ENCODE data around the gene UBP1.

UBP1 gene

GRCh38 chr3:33438284-33438668, 1.9 kb downstream of the UBP1 start:
- no peaks in the 10 kb centered on the region for H3K9me3 ChIP-seq (ENCODE audit: control insufficient read depth, insufficient read depth, low read depth, low read length)
- H3K4me3 ChIP-seq (ENCODE audit: low read depth, low read length): peak overlapping the region; percentile 90
- TF ChIP-seq PRDM1 (tag by site-specific recombination; IDR thresholded peaks at IDR 0.05) (peak; percentile 87), ATF2 (tag by site-specific recombination; IDR thresholded peaks at IDR 0.05; ENCODE audit: low read depth) (no peak), ZNF449 (tag by site-specific recombination; IDR thresholded peaks at IDR 0.05) (peak; percentile 28; the same call in 1 of the 2 replicates), ZNF248 (tag by site-specific recombination; IDR thresholded peaks at IDR 0.05) (no peak), ZNF658 (tag by site-specific recombination; IDR thresholded peaks at IDR 0.05) (no peak), ZNF26 (tag by site-specific recombination; IDR thresholded peaks at IDR 0.05) (no peak), HOXA7 (CRISPR knock-in tag; IDR thresholded peaks at IDR 0.05; ENCODE audit: borderline replicate concordance) (no peak), ZNF555 (tag by site-specific recombination; conservative IDR thresholded peaks at IDR 0.05) (no peak), BCL11A (tag by site-specific recombination; IDR thresholded peaks at IDR 0.05; ENCODE audit: low read depth) (no peak), ZNF112 (tag by site-specific recombination; IDR thresholded peaks at IDR 0.05) (no peak)
- no peak overlapping the region for H3K27ac ChIP-seq (ENCODE audit: extremely low read depth, low read depth, low read length)
- no peaks in the 10 kb centered on the region for H3K36me3 ChIP-seq (ENCODE audit: control insufficient read depth in 2 of 2, insufficient read depth in 1 of 2, low read length in 2 of 2)
- ChIA-PET CTCF (interaction anchor here (0.5 to 1.6 kb wide), 3 partner anchors 65 to 349 kb away, joined by 3 to 4 read pairs (median 3); no protein-coding TSS in a partner anchor), POLR2A (interaction anchor here (0.7 to 1.9 kb wide), 2 partner anchors 9 to 360 kb away, joined by 3 to 4 read pairs; partner anchors contain the start of gene PDCD6IP)
- peaks cover 8% of the 10 kb centered on the region for H3K4me1 ChIP-seq (ENCODE audit: control insufficient read depth, insufficient read depth, low read length)

- Histone ChIP-seq H3K9me3 (ENCODE audit: control insufficient read depth, insufficient read depth, low read depth, low read length) (no peaks in the 10 kb centered on the region), H3K27ac (ENCODE audit: extremely low read depth, low read depth, low read length) (no peak overlapping the region), H3K4me1 (ENCODE audit: control insufficient read depth, insufficient read depth, low read length) (peaks cover 8% of the 10 kb centered on the region), H3K4me3 (ENCODE audit: low read depth, low read length) (peak overlapping the region; percentile 90), H3K36me3 (ENCODE audit: control insufficient read depth in 2 of 2, insufficient read depth in 1 of 2, low read length in 2 of 2) (no peaks in the 10 kb centered on the region)
- ChIA-PET POLR2A (interaction anchor here (1.9 kb wide), 1 partner anchor 361 kb away, joined by 4 read pairs; the partner anchor contains the start of gene PDCD6IP), CTCF (interaction anchor here (0.5 to 1.6 kb wide), 5 partner anchors 54 to 523 kb away, joined by 3 to 4 read pairs (median 3); no protein-coding TSS in a partner anchor)
- TF ChIP-seq ZBTB20 (tag by site-specific recombination; IDR thresholded peaks at IDR 0.05) (peak; percentile 99), ZNF830 (tag by site-specific recombination; IDR thresholded peaks at IDR 0.05; ENCODE audit: low read depth) (no peak), ZNF112 (tag by site-specific recombination; IDR thresholded peaks at IDR 0.05) (no peak)
Observed at GRCh38 chr3:33437556-33438283, 2.5 kb downstream of the UBP1 start.

- no peak for TF ChIP-seq ZNF362 (tag by site-specific recombination; IDR thresholded peaks at IDR 0.05)
- no peak for TF ChIP-seq ZBTB6 (tag by site-specific recombination; IDR thresholded peaks at IDR 0.05)
- TF ChIP-seq YY2 (tag by site-specific recombination; IDR thresholded peaks at IDR 0.05): no peak
- peaks cover 8% of the 10 kb centered on the region for H3K4me1 ChIP-seq (ENCODE audit: control insufficient read depth, insufficient read depth, low read length)
- POLR2A ChIA-PET: no interaction called here
- CTCF ChIA-PET: interaction anchor here (0.6 kb wide), 1 partner anchor 61 kb away, joined by 4 read pairs; no protein-coding TSS in a partner anchor
- no peaks in the 10 kb centered on the region for H3K36me3 ChIP-seq (ENCODE audit: control insufficient read depth in 2 of 2, insufficient read depth in 1 of 2, low read length in 2 of 2)
- H3K4me3 ChIP-seq (ENCODE audit: low read depth, low read length): no peak overlapping the region
- H3K27ac ChIP-seq (ENCODE audit: extremely low read depth, low read depth, low read length): no peak overlapping the region
- no peaks in the 10 kb centered on the region for H3K9me3 ChIP-seq (ENCODE audit: control insufficient read depth, insufficient read depth, low read depth, low read length)
Observed at GRCh38 chr3:33433843-33434242, 6.4 kb downstream of the UBP1 start.
